ENCODE results near the gene NFE2L3. TPM values are rescaled to one million over a fixed set of nuclear protein-coding genes. Genes with fewer than 3 reads are reported as not detected.
"Not testable (repeated sequence)": the region's sequence is repeated elsewhere in the genome, so short reads cannot be mapped to it uniquely, and the experiment has no call there.

NFE2L3 gene
- total and polyA plus RNA-seq, 4 donors: 4.0 to 12.5 (median 8.7) TPM

DNA sequence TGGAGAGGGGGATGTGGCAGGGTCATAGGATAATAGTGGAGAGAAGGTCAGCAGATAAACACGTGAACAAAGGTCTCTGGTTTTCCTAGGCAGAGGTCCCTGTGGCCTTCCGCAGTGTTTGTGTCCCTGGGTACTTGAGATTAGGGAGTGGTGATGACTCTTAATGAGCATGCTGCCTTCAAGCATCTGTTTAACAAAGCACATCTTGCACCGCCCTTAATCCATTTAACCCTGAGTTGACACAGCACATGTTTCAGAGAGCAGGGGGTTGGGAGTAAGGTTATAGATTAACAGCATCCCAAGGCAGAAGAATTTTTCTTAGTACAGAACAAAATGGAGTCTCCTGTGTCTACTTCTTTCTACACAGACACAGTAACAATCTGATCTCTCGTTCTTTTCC is 23.9 kb downstream of the NFE2L3 start:
- H3K4me1 ChIP-seq (ENCODE audit: control insufficient read depth, insufficient read depth, low read length); H3K27me3 ChIP-seq (ENCODE audit: control insufficient read depth, insufficient read depth, low read length); H3K36me3 ChIP-seq (ENCODE audit: control insufficient read depth, insufficient read depth, low read length); H3K9me3 ChIP-seq (ENCODE audit: control insufficient read depth, insufficient read depth, low read length); H3K4me3 ChIP-seq (ENCODE audit: low read depth, low read length); DNase-seq (ENCODE audit: low read depth in 4 of 6, low spot score in 6 of 6); H3K27ac ChIP-seq (ENCODE audit: low read depth, low read length): not testable (repeated sequence)
- WGBS (ENCODE audit: insufficient coverage): no CpG with 5 or more reads among the region's 4 CpGs

DNA sequence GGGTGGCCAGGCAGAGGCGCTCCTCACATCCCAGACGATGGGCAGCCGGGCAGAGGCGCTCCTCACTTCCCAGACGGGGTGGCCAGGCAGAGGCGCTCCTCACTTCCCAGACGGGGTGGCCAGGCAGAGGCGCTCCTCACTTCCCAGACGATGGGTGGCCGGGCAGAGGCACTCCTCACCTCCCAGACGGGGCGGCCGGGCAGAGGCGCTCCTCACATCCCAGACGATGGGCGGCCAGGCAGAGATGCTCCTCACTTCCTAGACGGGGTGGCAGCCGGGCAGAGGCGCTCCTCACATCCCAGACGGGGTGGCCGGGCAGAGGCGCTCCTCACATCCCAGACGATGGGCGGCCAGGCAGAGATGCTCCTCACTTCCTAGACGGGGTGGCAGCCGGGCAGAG is 24.7 kb downstream of the NFE2L3 start:
- not testable (repeated sequence) for H3K9me3 ChIP-seq (ENCODE audit: control insufficient read depth, insufficient read depth, low read length); H3K4me1 ChIP-seq (ENCODE audit: control insufficient read depth, insufficient read depth, low read length); H3K4me3 ChIP-seq (ENCODE audit: low read depth, low read length); H3K27ac ChIP-seq (ENCODE audit: low read depth, low read length); DNase-seq (ENCODE audit: low read depth in 4 of 6, low spot score in 6 of 6); H3K36me3 ChIP-seq (ENCODE audit: control insufficient read depth, insufficient read depth, low read length); H3K27me3 ChIP-seq (ENCODE audit: control insufficient read depth, insufficient read depth, low read length)
- no CpG with 5 or more reads among the region's 26 CpGs for WGBS (ENCODE audit: insufficient coverage)

DNA sequence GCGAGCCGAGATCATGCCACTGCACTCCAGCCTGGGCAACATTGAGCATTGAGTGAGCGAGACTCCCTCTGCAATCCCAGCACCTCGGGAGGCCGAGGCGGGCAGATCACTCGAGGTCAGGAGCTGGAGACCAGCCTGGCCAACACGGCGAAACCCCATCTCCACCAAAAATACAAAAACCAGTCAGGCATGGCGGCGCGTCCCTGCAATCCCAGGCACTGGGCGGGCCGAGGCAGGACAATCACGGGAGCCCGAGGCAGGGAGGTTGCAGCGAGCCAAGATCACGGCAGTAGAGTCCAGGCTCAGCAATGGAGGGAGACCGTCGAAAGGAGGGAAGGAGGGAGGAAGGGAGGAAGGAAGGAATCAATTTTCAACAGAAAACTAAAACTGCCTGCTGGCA is 25.3 kb downstream of the NFE2L3 start:
- not testable (repeated sequence) for H3K27ac ChIP-seq (ENCODE audit: low read depth, low read length); DNase-seq (ENCODE audit: low read depth in 4 of 6, low spot score in 6 of 6); H3K36me3 ChIP-seq (ENCODE audit: control insufficient read depth, insufficient read depth, low read length); H3K9me3 ChIP-seq (ENCODE audit: control insufficient read depth, insufficient read depth, low read length); H3K4me1 ChIP-seq (ENCODE audit: control insufficient read depth, insufficient read depth, low read length); H3K27me3 ChIP-seq (ENCODE audit: control insufficient read depth, insufficient read depth, low read length); H3K4me3 ChIP-seq (ENCODE audit: low read depth, low read length)
- WGBS (ENCODE audit: insufficient coverage): over 99% methylated on average over 16 of the region's 20 CpGs

DNA sequence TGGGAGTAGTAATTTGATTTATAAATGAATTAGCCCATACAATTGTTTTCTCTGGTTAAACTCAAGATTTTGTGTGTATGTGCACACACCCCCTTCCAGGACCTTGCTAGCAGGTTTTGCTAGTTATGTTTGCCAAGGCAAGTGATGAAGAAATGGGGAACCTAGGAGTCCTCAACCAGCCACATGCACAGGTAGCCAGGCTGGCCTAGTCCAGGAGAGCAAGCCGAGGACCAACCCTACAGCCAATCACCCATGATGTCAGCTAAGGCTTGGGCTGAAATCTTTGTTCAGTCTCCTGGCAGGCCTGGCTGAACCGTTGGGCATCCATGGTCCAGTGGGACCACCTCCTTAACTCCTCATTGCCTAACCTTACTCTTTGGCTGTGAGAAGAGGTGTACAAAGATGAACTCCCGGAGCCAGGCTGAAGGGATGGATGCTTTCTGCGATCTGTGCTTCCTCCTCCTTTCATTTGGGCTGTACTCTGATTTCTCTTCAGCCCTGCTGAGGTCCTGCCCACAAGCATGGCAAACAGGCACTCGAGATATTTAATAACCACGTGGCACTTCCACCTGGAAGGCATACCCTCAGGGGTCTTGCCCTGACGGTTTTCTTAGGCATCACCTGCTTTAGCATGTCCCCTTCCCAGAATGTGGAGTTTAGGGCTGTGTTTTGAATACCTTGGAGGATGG is 26.4 kb downstream of the NFE2L3 start:
- 75% methylated on average over 7 of the region's 7 CpGs for WGBS (ENCODE audit: insufficient coverage)
- Histone ChIP-seq H3K9me3 (ENCODE audit: control insufficient read depth, insufficient read depth, low read length) (no peaks in the 10 kb centered on the region), H3K27me3 (ENCODE audit: control insufficient read depth, insufficient read depth, low read length) (no peaks in the 10 kb centered on the region), H3K4me1 (ENCODE audit: control insufficient read depth, insufficient read depth, low read length) (no peaks in the 10 kb centered on the region), H3K27ac (ENCODE audit: low read depth, low read length) (no peak overlapping the region), H3K36me3 (ENCODE audit: control insufficient read depth, insufficient read depth, low read length) (no peaks in the 10 kb centered on the region), H3K4me3 (ENCODE audit: low read depth, low read length) (no peak overlapping the region)
- no peak for DNase-seq (ENCODE audit: low read depth in 4 of 6, low spot score in 6 of 6)

DNA sequence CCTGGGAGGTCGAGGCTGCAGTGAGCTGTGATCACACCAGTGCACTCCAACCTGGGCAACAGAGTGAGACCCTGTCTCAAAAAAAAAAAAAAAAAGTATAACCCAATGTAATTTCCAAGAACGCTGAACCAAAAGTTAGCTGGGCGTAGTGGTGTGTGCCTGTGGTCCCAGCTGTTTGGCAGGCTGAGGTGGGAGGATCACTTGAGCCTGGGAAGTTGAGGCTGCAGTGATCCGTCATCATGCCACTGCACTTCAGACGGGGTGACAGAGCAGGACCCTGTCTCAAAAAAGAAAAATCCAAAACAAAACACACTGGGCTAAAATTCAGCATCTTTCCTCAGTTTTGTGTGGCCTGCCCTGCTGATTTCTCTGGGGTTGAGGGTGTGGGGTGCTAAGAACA is 27.4 kb downstream of the NFE2L3 start:
- Histone ChIP-seq H3K27me3 (ENCODE audit: control insufficient read depth, insufficient read depth, low read length) (no peaks in the 10 kb centered on the region), H3K4me3 (ENCODE audit: low read depth, low read length) (no peak overlapping the region), H3K9me3 (ENCODE audit: control insufficient read depth, insufficient read depth, low read length) (no peaks in the 10 kb centered on the region), H3K36me3 (ENCODE audit: control insufficient read depth, insufficient read depth, low read length) (no peaks in the 10 kb centered on the region), H3K27ac (ENCODE audit: low read depth, low read length) (no peak overlapping the region), H3K4me1 (ENCODE audit: control insufficient read depth, insufficient read depth, low read length) (no peaks in the 10 kb centered on the region)
- 96% methylated on average over 3 of the region's 5 CpGs for WGBS (ENCODE audit: insufficient coverage)
- no peak for DNase-seq (ENCODE audit: low read depth in 4 of 6, low spot score in 6 of 6)

DNA sequence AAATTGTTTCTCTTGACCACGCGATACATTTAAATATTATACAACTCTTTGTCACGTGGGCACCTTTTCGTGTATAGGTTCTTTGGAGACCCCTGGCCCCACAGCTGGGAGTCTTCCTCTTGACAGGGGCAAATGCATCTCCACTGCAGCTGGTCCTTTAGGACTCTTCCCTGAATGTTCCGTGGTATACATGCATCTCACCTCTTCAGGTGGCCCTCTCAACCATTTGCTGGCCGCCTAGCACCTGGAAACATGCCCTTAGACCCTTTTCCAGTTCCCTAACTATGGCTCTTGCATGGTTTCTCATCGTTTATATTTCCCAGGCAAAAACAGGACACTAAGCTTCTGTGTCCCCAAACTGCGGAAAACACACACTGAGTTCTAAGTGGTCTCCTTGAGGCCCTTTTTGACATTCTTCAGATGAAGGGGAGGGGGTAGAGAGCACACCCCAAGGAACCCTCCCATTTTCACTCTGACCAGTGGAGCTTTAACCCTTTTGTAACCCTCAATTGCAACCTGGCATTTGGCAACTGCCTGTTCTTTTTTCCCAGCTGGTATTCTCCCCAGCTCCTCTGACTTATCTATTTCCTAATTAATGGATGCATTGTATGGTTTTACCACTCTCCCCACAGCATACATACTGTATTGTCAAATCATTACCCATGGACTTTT is 28.0 kb downstream of the NFE2L3 start:
- no peak for DNase-seq (ENCODE audit: low read depth in 4 of 6, low spot score in 6 of 6)
- 44% methylated on average over 5 of the region's 8 CpGs for WGBS (ENCODE audit: insufficient coverage)
- Histone ChIP-seq H3K9me3 (ENCODE audit: control insufficient read depth, insufficient read depth, low read length) (no peaks in the 10 kb centered on the region), H3K27me3 (ENCODE audit: control insufficient read depth, insufficient read depth, low read length) (no peaks in the 10 kb centered on the region), H3K4me3 (ENCODE audit: low read depth, low read length) (no peak overlapping the region), H3K36me3 (ENCODE audit: control insufficient read depth, insufficient read depth, low read length) (no peaks in the 10 kb centered on the region), H3K27ac (ENCODE audit: low read depth, low read length) (no peak overlapping the region), H3K4me1 (ENCODE audit: control insufficient read depth, insufficient read depth, low read length) (no peaks in the 10 kb centered on the region)

DNA sequence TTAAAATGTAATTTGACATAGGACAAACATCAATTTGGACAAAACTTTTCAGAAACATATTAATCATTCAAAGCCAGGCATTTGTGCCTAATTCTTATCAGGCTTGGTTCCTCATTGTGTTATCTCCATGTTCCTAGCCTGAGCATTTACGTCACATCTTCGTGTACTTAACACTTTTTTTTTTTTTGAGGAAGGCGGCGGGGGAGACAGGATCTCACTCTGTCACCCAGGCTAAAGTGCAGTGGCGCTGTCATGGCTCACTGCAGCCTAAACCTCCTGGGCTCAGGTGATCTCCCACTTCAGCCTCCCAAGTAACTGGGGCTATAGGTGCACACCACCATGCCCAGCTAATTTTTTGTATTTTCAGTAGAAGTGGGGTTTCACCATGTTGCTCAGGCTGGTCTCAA is 28.8 kb downstream of the NFE2L3 start:
- Histone ChIP-seq H3K9me3 (ENCODE audit: control insufficient read depth, insufficient read depth, low read length) (no peaks in the 10 kb centered on the region), H3K4me1 (ENCODE audit: control insufficient read depth, insufficient read depth, low read length) (no peaks in the 10 kb centered on the region), H3K27me3 (ENCODE audit: control insufficient read depth, insufficient read depth, low read length) (no peaks in the 10 kb centered on the region), H3K27ac (ENCODE audit: low read depth, low read length) (no peak overlapping the region), H3K36me3 (ENCODE audit: control insufficient read depth, insufficient read depth, low read length) (no peaks in the 10 kb centered on the region), H3K4me3 (ENCODE audit: low read depth, low read length) (no peak overlapping the region)
- WGBS (ENCODE audit: insufficient coverage): 67% methylated on average over 5 of the region's 5 CpGs
- no peak for DNase-seq (ENCODE audit: low read depth in 4 of 6, low spot score in 6 of 6)

DNA sequence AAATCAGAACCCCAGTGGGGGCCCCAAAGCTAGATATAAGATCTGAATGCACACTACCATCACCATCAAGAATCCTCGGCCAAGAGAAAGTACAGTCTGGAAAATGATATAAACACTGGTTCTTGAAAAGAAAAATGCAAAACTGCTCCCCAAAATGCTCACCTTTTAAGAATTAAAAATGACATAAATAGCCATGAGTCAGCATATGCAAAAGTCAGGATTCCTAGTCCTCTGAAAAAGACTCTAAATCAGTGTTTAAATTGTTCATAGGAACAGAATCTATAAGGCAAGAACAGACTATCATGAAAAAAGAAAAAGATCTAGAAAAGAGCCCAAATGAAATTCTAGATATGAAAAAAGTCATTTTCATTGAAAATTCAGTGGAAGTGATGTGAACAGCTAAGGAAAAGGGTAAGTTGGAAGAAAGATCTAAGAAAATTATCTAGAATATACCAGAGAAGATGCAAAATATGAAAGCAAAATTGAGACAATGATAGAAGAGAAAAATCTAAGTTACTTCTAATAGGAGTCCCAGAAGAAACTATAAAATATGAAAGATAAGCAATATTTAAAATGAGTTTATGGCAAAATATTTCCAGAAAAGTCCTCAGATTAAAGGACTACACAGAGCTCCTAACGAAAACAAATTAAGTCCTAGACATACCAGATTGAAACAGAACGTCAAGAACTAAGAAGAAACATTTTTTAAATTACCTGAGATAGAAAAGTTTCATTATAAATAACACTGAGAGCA is 29.7 kb downstream of the NFE2L3 start:
- no peaks in the 10 kb centered on the region for H3K4me1 ChIP-seq (ENCODE audit: control insufficient read depth, insufficient read depth, low read length)
- H3K4me3 ChIP-seq (ENCODE audit: low read depth, low read length): no peak overlapping the region
- no CpG with 5 or more reads among the region's 3 CpGs for WGBS (ENCODE audit: insufficient coverage)
- H3K27me3 ChIP-seq (ENCODE audit: control insufficient read depth, insufficient read depth, low read length): no peaks in the 10 kb centered on the region
- H3K27ac ChIP-seq (ENCODE audit: low read depth, low read length): no peak overlapping the region
- H3K36me3 ChIP-seq (ENCODE audit: control insufficient read depth, insufficient read depth, low read length): no peaks in the 10 kb centered on the region
- no peak for DNase-seq (ENCODE audit: low read depth in 4 of 6, low spot score in 6 of 6)
- H3K9me3 ChIP-seq (ENCODE audit: control insufficient read depth, insufficient read depth, low read length): no peaks in the 10 kb centered on the region

DNA sequence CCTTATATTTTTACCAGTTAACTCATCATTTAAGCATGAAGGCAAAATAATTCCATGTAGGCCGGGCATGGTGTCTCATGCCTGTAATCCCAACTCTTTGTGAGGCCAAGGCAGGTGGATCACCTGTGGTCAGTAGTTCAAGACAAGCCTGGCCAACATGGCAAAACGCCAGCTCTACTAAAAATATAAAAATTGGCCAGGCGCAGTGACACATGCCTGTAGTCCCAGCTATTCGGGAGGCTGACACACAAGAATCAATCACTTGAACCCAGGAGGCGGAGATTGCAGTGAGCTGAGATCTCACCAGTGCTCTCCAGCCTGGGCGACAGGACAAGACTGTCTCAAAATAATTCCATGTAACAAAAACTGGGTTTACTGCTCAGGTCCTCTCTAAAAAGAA is 30.3 kb downstream of the NFE2L3 start:
- Histone ChIP-seq H3K36me3 (ENCODE audit: control insufficient read depth, insufficient read depth, low read length) (no peaks in the 10 kb centered on the region), H3K27ac (ENCODE audit: low read depth, low read length) (no peak overlapping the region), H3K4me3 (ENCODE audit: low read depth, low read length) (no peak overlapping the region), H3K27me3 (ENCODE audit: control insufficient read depth, insufficient read depth, low read length) (no peaks in the 10 kb centered on the region), H3K4me1 (ENCODE audit: control insufficient read depth, insufficient read depth, low read length) (no peaks in the 10 kb centered on the region), H3K9me3 (ENCODE audit: control insufficient read depth, insufficient read depth, low read length) (no peaks in the 10 kb centered on the region)
- DNase-seq (ENCODE audit: low read depth in 4 of 6, low spot score in 6 of 6): no peak
- WGBS (ENCODE audit: insufficient coverage): 79% methylated on average over 5 of the region's 6 CpGs

DNA sequence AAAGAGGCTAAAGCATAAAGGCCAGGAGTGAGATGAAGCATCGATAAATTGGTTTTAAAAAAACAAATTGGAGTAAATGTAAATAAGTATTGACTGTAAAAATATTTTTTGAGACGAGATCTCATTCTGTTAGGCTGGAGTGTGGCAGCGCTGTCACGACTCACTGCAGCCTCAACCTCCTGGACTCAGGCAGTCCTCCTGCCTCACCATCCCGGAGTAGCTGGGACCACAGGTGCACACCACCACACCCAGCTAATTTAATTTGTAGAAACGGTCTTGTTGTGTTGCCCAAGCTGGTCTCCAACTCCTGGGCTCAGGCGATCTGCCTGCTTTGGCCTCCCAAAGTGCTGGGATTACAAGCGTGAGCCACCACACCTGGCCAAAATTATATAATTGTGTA is 30.7 kb downstream of the NFE2L3 start:
- no peak for DNase-seq (ENCODE audit: low read depth in 4 of 6, low spot score in 6 of 6)
- no peaks in the 10 kb centered on the region for H3K9me3 ChIP-seq (ENCODE audit: control insufficient read depth, insufficient read depth, low read length)
- H3K27me3 ChIP-seq (ENCODE audit: control insufficient read depth, insufficient read depth, low read length): no peaks in the 10 kb centered on the region
- H3K4me3 ChIP-seq (ENCODE audit: low read depth, low read length): no peak overlapping the region
- no peaks in the 10 kb centered on the region for H3K36me3 ChIP-seq (ENCODE audit: control insufficient read depth, insufficient read depth, low read length)
- no peaks in the 10 kb centered on the region for H3K4me1 ChIP-seq (ENCODE audit: control insufficient read depth, insufficient read depth, low read length)
- H3K27ac ChIP-seq (ENCODE audit: low read depth, low read length): no peak overlapping the region
- 82% methylated on average over 3 of the region's 8 CpGs for WGBS (ENCODE audit: insufficient coverage)
